ENCODE data around the gene PPP2R5C.

The PPP2R5C gene

DNA sequence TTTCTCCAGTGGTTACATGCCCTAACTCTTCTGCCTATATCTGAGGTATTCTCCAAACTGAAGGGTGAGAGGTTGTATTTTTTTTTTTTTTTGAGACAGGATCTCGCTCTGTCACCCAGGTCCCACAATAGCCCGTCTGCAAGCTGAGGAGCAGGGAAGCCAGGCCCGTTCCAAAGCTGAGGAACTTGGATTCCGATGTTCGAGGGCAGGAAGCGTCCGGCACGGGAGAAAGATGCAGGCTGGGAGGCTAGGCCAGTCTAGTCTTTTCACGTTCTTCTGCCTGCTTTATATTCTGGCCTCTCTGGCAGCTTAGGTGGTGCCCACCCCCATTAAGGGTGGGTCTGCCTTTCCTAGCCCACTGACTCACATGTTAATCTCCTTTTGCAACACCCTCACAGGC lies 135.8 kb downstream of the PPP2R5C start:
- in situ Hi-C loops (cut with MboI; ENCODE audit: low pct_unique_long_range_greater_than_20kb, low sequenced_read_pairs, unreplicated experiment), result no loop called here
- TF ChIP-seq, protein P1, sequence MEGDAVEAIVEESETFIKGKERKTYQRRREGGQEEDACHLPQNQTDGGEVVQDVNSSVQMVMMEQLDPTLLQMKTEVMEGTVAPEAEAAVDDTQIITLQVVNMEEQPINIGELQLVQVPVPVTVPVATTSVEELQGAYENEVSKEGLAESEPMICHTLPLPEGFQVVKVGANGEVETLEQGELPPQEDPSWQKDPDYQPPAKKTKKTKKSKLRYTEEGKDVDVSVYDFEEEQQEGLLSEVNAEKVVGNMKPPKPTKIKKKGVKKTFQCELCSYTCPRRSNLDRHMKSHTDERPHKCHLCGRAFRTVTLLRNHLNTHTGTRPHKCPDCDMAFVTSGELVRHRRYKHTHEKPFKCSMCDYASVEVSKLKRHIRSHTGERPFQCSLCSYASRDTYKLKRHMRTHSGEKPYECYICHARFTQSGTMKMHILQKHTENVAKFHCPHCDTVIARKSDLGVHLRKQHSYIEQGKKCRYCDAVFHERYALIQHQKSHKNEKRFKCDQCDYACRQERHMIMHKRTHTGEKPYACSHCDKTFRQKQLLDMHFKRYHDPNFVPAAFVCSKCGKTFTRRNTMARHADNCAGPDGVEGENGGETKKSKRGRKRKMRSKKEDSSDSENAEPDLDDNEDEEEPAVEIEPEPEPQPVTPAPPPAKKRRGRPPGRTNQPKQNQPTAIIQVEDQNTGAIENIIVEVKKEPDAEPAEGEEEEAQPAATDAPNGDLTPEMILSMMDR (IDR thresholded peaks at IDR 0.05; ENCODE audit: extremely low read depth, insufficient read depth, missing control alignments), result no peak
- DNase-seq (ENCODE audit: low spot score), result no peak

DNA sequence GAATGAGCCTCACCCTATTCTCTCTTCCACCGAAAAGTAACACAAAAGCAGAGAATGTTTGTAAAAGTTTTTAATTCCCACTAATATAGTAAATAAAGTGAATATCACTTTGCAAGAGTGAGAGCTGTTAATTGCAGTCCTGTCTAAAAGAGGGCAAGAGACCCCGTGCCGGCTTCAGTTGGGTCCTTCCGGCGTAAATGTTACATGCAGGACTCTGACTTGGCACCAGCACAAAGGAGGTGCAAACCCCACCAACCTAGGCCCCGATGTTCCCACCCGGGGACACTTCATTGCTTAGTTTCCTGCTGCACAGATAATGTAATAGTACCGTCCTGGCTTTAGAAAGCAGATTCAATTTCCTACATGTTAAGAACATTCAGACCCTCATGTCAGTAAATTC lies 136.9 kb downstream of the PPP2R5C start:
- TF ChIP-seq, protein P1 (IDR thresholded peaks at IDR 0.05; ENCODE audit: extremely low read depth, insufficient read depth, missing control alignments), result no peak
- in situ Hi-C loops (cut with MboI; ENCODE audit: low pct_unique_long_range_greater_than_20kb, low sequenced_read_pairs, unreplicated experiment), result no loop called here

DNA sequence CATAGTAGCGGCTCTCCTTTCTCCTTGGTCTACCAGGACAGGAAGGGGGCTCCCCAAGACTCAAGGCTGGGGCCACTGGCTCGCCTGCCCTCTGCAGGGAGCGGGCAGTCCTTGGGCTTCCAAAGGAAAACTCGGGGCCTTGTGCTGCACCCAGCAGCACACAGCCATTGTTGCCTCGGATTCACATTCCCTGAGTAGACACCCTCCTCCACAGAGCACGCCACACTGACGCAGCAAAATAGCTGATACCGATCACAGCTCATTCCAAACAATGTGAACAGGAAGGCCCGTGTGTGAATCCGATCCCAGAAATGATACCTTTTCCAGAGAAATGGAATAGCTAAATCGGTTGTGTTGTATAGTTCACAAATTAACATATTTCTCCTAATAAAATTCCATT lies 137.8 kb downstream of the PPP2R5C start:
- DNase-seq (ENCODE audit: low spot score), result no peak
- in situ Hi-C loops (cut with MboI; ENCODE audit: low pct_unique_long_range_greater_than_20kb, low sequenced_read_pairs, unreplicated experiment), result no loop called here
- TF ChIP-seq, protein P1 (IDR thresholded peaks at IDR 0.05; ENCODE audit: extremely low read depth, insufficient read depth, missing control alignments), result no peak

More for the DNA sequence above, 136.9 kb downstream of the PPP2R5C start:
- no peak for DNase-seq (ENCODE audit: low spot score)

DNA sequence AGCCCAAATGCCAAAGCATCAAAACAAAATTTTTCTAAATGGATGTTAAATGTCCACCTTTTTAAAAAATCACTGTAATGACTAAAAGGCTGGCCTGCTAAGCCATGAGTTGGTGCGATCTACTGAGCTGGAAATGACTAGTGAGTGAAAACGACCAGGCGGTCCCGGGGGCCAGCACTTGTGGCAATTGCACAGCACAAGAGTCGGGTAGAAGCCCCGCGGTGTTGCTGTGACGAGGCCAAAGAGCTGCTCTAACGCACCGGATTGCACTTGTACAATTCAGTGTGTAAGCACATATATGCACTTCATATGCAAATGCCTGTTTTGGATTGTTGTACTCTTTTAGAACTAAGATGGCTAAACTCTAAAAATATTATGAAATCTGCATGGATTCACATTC lies 138.7 kb downstream of the PPP2R5C start:
- in situ Hi-C loops (cut with MboI; ENCODE audit: low pct_unique_long_range_greater_than_20kb, low sequenced_read_pairs, unreplicated experiment), result no loop called here
- TF ChIP-seq, protein P1 (IDR thresholded peaks at IDR 0.05; ENCODE audit: extremely low read depth, insufficient read depth, missing control alignments), result no peak
- DNase-seq (ENCODE audit: low spot score), result no peak

DNA sequence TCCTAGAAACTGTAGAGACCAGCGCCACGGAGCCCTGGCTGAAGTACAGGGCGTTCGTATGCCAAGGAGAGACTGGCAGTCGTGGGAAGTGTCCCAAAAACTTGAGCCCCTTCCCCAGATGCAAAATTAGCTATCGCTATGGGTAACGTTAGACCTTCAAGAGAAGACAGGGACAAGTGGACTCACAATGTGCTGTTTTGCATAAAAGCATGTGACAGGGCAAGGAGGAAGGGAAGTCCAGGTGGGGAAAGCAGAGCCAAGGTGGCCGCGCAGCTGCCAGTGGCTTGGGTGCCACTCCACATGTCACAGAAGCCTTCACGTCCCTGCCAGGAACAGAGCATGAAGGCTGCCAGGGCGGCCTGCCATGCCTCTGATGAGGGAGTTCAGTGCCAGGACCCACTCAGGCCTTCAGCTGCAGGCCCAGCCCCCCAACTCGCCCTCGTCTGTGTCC lies 141.6 kb downstream of the PPP2R5C start:
- in situ Hi-C loops (cut with MboI; ENCODE audit: low pct_unique_long_range_greater_than_20kb, low sequenced_read_pairs, unreplicated experiment), result no loop called here
- DNase-seq (ENCODE audit: low spot score), result no peak
- TF ChIP-seq, protein P1 (IDR thresholded peaks at IDR 0.05; ENCODE audit: extremely low read depth, insufficient read depth, missing control alignments), result no peak

DNA sequence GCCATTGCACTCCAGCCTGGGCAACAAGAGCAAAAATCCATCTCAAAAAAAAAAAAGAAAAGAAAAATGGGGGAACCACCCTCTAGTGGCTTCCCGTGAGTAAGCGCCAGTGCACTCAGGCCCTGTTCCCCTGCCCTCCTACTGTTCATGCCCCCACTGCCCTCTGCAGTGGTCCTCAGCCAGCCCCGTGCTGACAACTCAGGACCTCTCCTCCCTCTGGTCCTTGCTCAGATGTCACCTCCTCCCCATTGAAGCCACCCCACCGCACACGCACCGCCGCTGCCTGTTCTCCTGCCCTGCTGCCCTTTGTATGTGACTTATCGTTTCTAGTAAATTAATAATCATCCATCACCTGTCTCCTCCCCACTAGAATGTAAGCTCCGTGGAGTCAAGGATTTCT lies 144.1 kb downstream of the PPP2R5C start:
- TF ChIP-seq, protein P1 (IDR thresholded peaks at IDR 0.05; ENCODE audit: extremely low read depth, insufficient read depth, missing control alignments), result no peak
- in situ Hi-C loops (cut with MboI; ENCODE audit: low pct_unique_long_range_greater_than_20kb, low sequenced_read_pairs, unreplicated experiment), result no loop called here
- DNase-seq (ENCODE audit: low spot score), result no peak

DNA sequence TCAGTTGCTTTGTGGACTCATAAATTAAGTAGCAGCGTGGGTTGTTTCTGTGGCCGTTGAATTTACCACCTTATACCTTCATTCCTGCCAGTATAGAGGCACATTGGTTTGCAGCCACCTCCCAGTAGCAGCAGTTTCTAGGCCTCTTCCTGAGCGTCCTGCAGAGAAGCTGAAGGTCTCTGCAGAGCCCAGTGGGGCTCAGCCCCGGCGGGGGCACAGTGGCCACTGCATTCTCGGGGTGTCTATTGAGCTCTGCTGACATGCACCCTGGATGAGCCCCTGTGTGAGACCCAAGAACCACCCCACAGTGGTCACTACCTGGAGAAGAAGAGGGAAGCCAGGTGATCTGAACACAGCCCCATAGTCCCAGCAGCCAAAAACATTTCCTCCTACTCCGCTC lies 145.1 kb downstream of the PPP2R5C start:
- no peak for DNase-seq (ENCODE audit: low spot score)
- in situ Hi-C loops (cut with MboI; ENCODE audit: low pct_unique_long_range_greater_than_20kb, low sequenced_read_pairs, unreplicated experiment), result no loop called here
- TF ChIP-seq, protein P1 (IDR thresholded peaks at IDR 0.05; ENCODE audit: extremely low read depth, insufficient read depth, missing control alignments), result no peak
